ENCODE results near the gene PARD3B. TPM values are rescaled to one million over a fixed set of nuclear protein-coding genes. Genes with fewer than 3 reads are reported as not detected.

The PARD3B gene
- total and polyA plus RNA-seq, 2 donors from 2014 or later: 5.3 to 29.6 TPM

GRCh38 chr2:205585449-205586383 is 1040.4 kb downstream of the PARD3B start:
- FAIRE-seq (no peak), DNase-seq (peak in 4 of 5 donors; percentile 77 to 91 (median 82))
- Histone ChIP-seq H3K27ac (ENCODE audit: low read depth in 2 of 2, low read length in 2 of 2) (no peak overlapping the region), H3K4me1 (ENCODE audit: control insufficient read depth in 2 of 3, insufficient read depth in 2 of 3, low read depth in 1 of 3, low read length in 3 of 3) (no peaks in the 10 kb centered on the region), H3K4me3 (ENCODE audit: low read length in 3 of 3) (no peak overlapping the region), H3K27me3 (ENCODE audit: control insufficient read depth, insufficient read depth, low read length) (no peaks in the 10 kb centered on the region), H3K36me3 (ENCODE audit: control insufficient read depth in 2 of 3, insufficient read depth in 3 of 3, low read length in 3 of 3) (no peaks in the 10 kb centered on the region), H3K9me3 (ENCODE audit: control insufficient read depth in 2 of 3, insufficient read depth in 1 of 3, low read length in 3 of 3) (no peaks in the 10 kb centered on the region), H3K9ac (ENCODE audit: low read length in 3 of 3) (no peak overlapping the region)
- TF ChIP-seq, protein P1, sequence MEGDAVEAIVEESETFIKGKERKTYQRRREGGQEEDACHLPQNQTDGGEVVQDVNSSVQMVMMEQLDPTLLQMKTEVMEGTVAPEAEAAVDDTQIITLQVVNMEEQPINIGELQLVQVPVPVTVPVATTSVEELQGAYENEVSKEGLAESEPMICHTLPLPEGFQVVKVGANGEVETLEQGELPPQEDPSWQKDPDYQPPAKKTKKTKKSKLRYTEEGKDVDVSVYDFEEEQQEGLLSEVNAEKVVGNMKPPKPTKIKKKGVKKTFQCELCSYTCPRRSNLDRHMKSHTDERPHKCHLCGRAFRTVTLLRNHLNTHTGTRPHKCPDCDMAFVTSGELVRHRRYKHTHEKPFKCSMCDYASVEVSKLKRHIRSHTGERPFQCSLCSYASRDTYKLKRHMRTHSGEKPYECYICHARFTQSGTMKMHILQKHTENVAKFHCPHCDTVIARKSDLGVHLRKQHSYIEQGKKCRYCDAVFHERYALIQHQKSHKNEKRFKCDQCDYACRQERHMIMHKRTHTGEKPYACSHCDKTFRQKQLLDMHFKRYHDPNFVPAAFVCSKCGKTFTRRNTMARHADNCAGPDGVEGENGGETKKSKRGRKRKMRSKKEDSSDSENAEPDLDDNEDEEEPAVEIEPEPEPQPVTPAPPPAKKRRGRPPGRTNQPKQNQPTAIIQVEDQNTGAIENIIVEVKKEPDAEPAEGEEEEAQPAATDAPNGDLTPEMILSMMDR (IDR thresholded peaks at IDR 0.05; ENCODE audit: borderline replicate concordance, extremely low read depth, insufficient read depth): no peak
- intact Hi-C loops (cut with DNase I): no loop called here

DNA sequence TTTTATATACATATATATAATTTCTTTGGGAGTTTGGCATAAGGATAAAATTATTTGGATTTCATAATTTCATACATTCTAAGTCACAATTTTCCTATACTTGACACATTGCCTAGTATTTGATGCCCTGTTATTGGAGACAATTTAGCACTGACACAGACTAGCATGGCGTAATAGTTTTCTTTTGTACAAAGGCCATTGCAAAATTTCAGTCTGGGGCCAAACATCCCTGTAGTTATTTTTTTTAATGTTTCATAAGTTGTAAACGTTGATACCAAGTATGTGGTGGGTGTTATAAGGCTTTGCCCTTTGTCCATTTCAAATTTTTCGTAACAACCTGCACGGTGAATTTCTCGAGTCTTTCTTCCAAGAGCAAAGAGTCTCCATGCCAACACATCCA is 1041.4 kb downstream of the PARD3B start:
- TF ChIP-seq, protein P1 (IDR thresholded peaks at IDR 0.05; ENCODE audit: borderline replicate concordance, extremely low read depth, insufficient read depth): no peak
- no peak for FAIRE-seq
- H3K9me3 ChIP-seq (ENCODE audit: control insufficient read depth in 2 of 3, insufficient read depth in 1 of 3, low read length in 3 of 3): no peaks in the 10 kb centered on the region
- no peaks in the 10 kb centered on the region for H3K36me3 ChIP-seq (ENCODE audit: control insufficient read depth in 2 of 3, insufficient read depth in 3 of 3, low read length in 3 of 3)
- no peak for DNase-seq
- no peaks in the 10 kb centered on the region for H3K4me1 ChIP-seq (ENCODE audit: control insufficient read depth in 2 of 3, insufficient read depth in 2 of 3, low read depth in 1 of 3, low read length in 3 of 3)
- intact Hi-C loops (cut with DNase I): no loop called here
- H3K9ac ChIP-seq (ENCODE audit: low read length in 3 of 3): no peak overlapping the region
- no peaks in the 10 kb centered on the region for H3K27me3 ChIP-seq (ENCODE audit: control insufficient read depth, insufficient read depth, low read length)
- no peak overlapping the region for H3K27ac ChIP-seq (ENCODE audit: low read depth in 2 of 2, low read length in 2 of 2)
- no peak overlapping the region for H3K4me3 ChIP-seq (ENCODE audit: low read length in 3 of 3)

DNA sequence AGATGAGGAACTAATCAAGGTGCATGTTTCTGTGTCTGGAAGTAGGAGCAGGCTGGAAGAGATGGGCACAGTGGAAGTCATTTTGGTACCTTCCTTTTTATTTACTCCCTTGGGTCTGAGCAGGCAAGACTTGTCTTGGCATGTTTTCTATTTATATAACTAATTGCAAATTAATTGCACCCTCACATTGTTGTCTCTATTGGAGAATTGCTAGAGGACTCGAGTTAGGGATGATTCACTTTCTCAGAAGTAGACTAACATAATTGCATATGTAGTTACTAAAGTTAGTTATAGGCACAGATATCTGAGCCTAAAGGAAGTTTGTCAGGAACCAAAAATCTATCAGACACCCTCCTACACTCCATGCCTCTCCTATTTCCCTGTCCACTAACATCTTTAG is 1044.2 kb downstream of the PARD3B start:
- Histone ChIP-seq H3K4me1 (ENCODE audit: control insufficient read depth in 2 of 3, insufficient read depth in 2 of 3, low read depth in 1 of 3, low read length in 3 of 3) (no peaks in the 10 kb centered on the region), H3K9me3 (ENCODE audit: control insufficient read depth in 2 of 3, insufficient read depth in 1 of 3, low read length in 3 of 3) (no peaks in the 10 kb centered on the region), H3K27ac (ENCODE audit: low read depth in 2 of 2, low read length in 2 of 2) (no peak overlapping the region), H3K36me3 (ENCODE audit: control insufficient read depth in 2 of 3, insufficient read depth in 3 of 3, low read length in 3 of 3) (no peaks in the 10 kb centered on the region), H3K9ac (ENCODE audit: low read length in 3 of 3) (no peak overlapping the region), H3K4me3 (ENCODE audit: low read length in 3 of 3) (no peak overlapping the region), H3K27me3 (ENCODE audit: control insufficient read depth, insufficient read depth, low read length) (no peaks in the 10 kb centered on the region)
- TF ChIP-seq, protein P1 (IDR thresholded peaks at IDR 0.05; ENCODE audit: borderline replicate concordance, extremely low read depth, insufficient read depth): no peak
- intact Hi-C loops (cut with DNase I): no loop called here
- FAIRE-seq: no peak
- no peak for DNase-seq
